Measurements from ENCODE around the gene LRRK1. TPM values are rescaled to one million over a fixed set of nuclear protein-coding genes. Genes with fewer than 3 reads are reported as not detected.

Gene LRRK1
- total RNA-seq, 4 donors from 2014 or later = 17.0 to 46.3 (median 26.4) TPM

- WGBS = 77% methylated on average over 6 of the region's 6 CpGs
- peaks cover 8% of the 10 kb centered on the region for H3K4me1 ChIP-seq
- TF ChIP-seq POLR2AphosphoS5 (IDR thresholded peaks at IDR 0.05) (no peak), EP300 (IDR thresholded peaks at IDR 0.05) (no peak), POLR2A (IDR thresholded peaks at IDR 0.05) (no peak), CTCF (IDR thresholded peaks at IDR 0.05) (no peak)
- H3K27ac ChIP-seq = no peak overlapping the region
- no peak for DNase-seq (ENCODE audit: low spot score in 2 of 2)
- no peaks in the 10 kb centered on the region for H3K36me3 ChIP-seq
- H3K9me3 ChIP-seq = no peaks in the 10 kb centered on the region
- H3K4me3 ChIP-seq = no peak overlapping the region
- no peaks in the 10 kb centered on the region for H3K27me3 ChIP-seq
Measured at GRCh38 chr15:101107625-101108460, 188.7 kb downstream of the LRRK1 start.

GRCh38 chr15:101108461-101108775, 189.3 kb downstream of the LRRK1 start:
- no peaks in the 10 kb centered on the region for H3K9me3 ChIP-seq
- H3K4me3 ChIP-seq = no peak overlapping the region
- TF ChIP-seq POLR2A (IDR thresholded peaks at IDR 0.05) (no peak), POLR2AphosphoS5 (IDR thresholded peaks at IDR 0.05) (no peak), CTCF (IDR thresholded peaks at IDR 0.05) (no peak), EP300 (IDR thresholded peaks at IDR 0.05) (no peak)
- WGBS = 92% methylated on average over 4 of the region's 10 CpGs
- peaks cover 10% of the 10 kb centered on the region for H3K4me1 ChIP-seq
- H3K36me3 ChIP-seq = no peaks in the 10 kb centered on the region
- DNase-seq (ENCODE audit: low spot score in 2 of 2) = no peak
- no peak overlapping the region for H3K27ac ChIP-seq
- H3K27me3 ChIP-seq = no peaks in the 10 kb centered on the region

- 95% methylated on average over 7 of the region's 7 CpGs for WGBS
- peaks cover 10% of the 10 kb centered on the region for H3K4me1 ChIP-seq
- no peaks in the 10 kb centered on the region for H3K27me3 ChIP-seq
- DNase-seq (ENCODE audit: low spot score in 2 of 2) = no peak
- H3K27ac ChIP-seq = no peak overlapping the region
- no peaks in the 10 kb centered on the region for H3K36me3 ChIP-seq
- H3K9me3 ChIP-seq = no peaks in the 10 kb centered on the region
- TF ChIP-seq POLR2AphosphoS5 (IDR thresholded peaks at IDR 0.05) (no peak), EP300 (IDR thresholded peaks at IDR 0.05) (no peak), CTCF (IDR thresholded peaks at IDR 0.05) (no peak), POLR2A (IDR thresholded peaks at IDR 0.05) (no peak)
- no peak overlapping the region for H3K4me3 ChIP-seq
Measured at GRCh38 chr15:101108791-101109190, 189.6 kb downstream of the LRRK1 start.

- Histone ChIP-seq H3K9me3 (no peaks in the 10 kb centered on the region), H3K4me1 (peaks cover 16% of the 10 kb centered on the region), H3K36me3 (no peaks in the 10 kb centered on the region), H3K27me3 (no peaks in the 10 kb centered on the region), H3K27ac (no peak overlapping the region), H3K4me3 (no peak overlapping the region)
- TF ChIP-seq POLR2AphosphoS5 (IDR thresholded peaks at IDR 0.05) (no peak), EP300 (IDR thresholded peaks at IDR 0.05) (no peak), CTCF (IDR thresholded peaks at IDR 0.05) (no peak), POLR2A (IDR thresholded peaks at IDR 0.05) (no peak)
- no peak for DNase-seq (ENCODE audit: low spot score in 2 of 2)
- 93% methylated on average over 17 of the region's 23 CpGs for WGBS
Measured at GRCh38 chr15:101110681-101111569, 191.8 kb downstream of the LRRK1 start.
